ENCODE results near the gene CCNY. TPM values are rescaled to one million over a fixed set of nuclear protein-coding genes. Genes with fewer than 3 reads are reported as not detected.

Gene CCNY
- total and polyA plus RNA-seq, 3 experiments from 2014 or later: 15.1 to 65.2 (median 58.4) TPM

DNA sequence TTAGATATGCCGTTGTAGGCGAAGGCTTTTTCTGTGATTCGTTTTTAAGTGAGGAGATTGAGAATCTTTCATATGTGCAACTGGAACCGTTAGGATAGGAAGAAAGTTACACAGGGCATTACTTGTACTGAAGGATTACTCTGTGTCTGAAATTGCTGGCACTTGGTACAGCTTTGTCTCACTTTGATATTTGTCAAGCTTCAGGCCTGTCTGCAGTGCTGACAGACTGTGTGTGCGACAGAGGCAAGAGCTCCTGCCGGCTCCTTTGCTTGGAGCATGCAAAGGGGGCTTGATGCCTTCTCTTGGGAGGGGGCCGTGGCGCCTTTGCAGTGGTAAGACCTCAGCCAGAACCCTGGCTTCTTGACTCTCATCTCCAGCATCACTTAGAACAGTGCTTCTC, 45.8 kb downstream of the CCNY start:
- no peaks in the 10 kb centered on the region for H3K27me3 ChIP-seq (ENCODE audit: insufficient read depth, low read length, poor library complexity, severe bottlenecking)
- H3K27ac Mint-ChIP-seq: no peak overlapping the region
- H3K36me3 Mint-ChIP-seq: peaks cover 0 to 1% (median under 1%) of the 10 kb centered on the region in 3 donors
- H3K9me3 ChIP-seq (ENCODE audit: low read length): no peaks in the 10 kb centered on the region
- H3K4me3 Mint-ChIP-seq: no peak overlapping the region
- CTCF ChIA-PET: no interaction called here
- H3K4me1 Mint-ChIP-seq: peaks cover 69 to 87% (median 86%) of the 10 kb centered on the region in 3 donors
- DNase-seq: no peak
- H3K4me3 ChIP-seq (ENCODE audit: low read length): no peak overlapping the region
- H3K36me3 ChIP-seq (ENCODE audit: insufficient read depth, low read length): no peaks in the 10 kb centered on the region
- POLR2A ChIA-PET: no interaction called here
- H3K27me3 Mint-ChIP-seq: no peaks in the 10 kb centered on the region
- H3K4me1 ChIP-seq (ENCODE audit: insufficient read depth, low read length): peaks cover 37% of the 10 kb centered on the region
- peak overlapping the region; percentile 32 for H3K27ac ChIP-seq (ENCODE audit: low read depth, low read length)
- H3K9me3 Mint-ChIP-seq: no peaks in the 10 kb centered on the region

DNA sequence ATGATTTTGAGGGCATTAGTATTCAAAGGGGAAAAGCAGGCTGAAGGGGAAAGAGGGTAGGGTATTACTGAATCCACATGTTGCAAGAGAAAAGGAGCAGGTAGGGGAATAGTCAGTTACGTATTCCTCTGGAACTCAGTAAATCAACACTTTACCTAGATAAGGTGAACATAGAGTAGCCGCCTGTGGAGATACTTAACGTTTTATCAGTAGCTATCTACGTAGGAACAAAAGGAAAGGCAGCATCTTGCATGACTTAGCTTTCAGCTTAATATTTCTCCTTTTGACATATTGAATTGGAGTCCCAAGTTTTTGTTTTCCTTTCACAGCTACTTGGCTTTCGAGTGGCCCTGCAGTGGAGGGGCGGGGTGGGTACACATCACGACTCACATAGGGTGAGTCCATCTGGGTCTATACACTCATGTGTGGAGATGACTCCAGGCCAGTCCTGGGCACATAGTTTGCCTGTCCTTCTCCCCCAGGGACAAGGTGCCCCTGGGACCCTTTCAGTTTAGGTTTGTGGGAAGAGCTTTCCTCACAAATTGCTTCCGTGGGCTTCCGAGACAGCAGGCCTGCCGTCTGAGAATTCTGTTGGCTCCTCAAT, 48.1 kb downstream of the CCNY start:
- no peak overlapping the region for H3K27ac ChIP-seq (ENCODE audit: low read depth, low read length)
- no peaks in the 10 kb centered on the region for H3K27me3 Mint-ChIP-seq
- POLR2A ChIA-PET: interaction anchor here (1.0 kb wide), 1 partner anchor 16 kb away, joined by 4 read pairs; no protein-coding TSS in a partner anchor
- H3K4me1 ChIP-seq (ENCODE audit: insufficient read depth, low read length): peaks cover 30% of the 10 kb centered on the region
- H3K36me3 Mint-ChIP-seq: peaks cover 4 to 15% (median 8%) of the 10 kb centered on the region in 3 donors
- CTCF ChIA-PET: no interaction called here
- no peaks in the 10 kb centered on the region for H3K27me3 ChIP-seq (ENCODE audit: insufficient read depth, low read length, poor library complexity, severe bottlenecking)
- H3K4me1 Mint-ChIP-seq: peaks cover 54 to 82% (median 81%) of the 10 kb centered on the region in 3 donors
- H3K4me3 ChIP-seq (ENCODE audit: low read length): no peak overlapping the region
- no peaks in the 10 kb centered on the region for H3K9me3 ChIP-seq (ENCODE audit: low read length)
- H3K27ac Mint-ChIP-seq: no peak overlapping the region
- no peak overlapping the region for H3K4me3 Mint-ChIP-seq
- no peaks in the 10 kb centered on the region for H3K36me3 ChIP-seq (ENCODE audit: insufficient read depth, low read length)
- DNase-seq: no peak
- peaks cover 0 to 9% (median 6%) of the 10 kb centered on the region in 5 donors for H3K9me3 Mint-ChIP-seq

DNA sequence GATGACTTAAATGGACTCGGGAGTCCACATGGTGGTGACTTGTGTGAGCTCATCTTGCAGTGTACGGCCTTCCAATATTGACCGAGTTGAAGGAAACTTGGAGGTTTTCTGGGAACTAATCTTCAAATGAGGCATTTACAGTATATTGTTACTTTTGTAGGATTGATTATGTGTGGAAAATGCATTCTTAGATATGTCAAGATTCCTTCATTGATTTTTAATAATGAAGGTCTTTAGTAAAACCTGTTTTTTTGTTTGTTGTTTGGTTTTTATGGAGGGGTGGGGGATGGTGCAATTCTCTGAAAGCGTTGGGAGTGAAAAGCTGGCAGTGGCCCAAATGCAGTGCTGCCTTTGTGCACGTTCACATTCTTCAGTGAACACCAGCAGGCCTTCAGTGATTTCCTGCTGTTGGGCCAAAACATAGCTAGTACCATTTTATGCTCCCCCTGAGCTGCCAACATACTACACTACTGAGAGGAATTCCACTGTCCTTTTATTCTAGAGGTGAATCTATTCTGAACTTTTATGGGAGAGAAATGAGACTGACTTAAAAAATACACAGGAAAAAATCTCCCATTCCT, 50.4 kb downstream of the CCNY start:
- H3K9me3 ChIP-seq (ENCODE audit: low read length): peaks cover 7% of the 10 kb centered on the region
- Mint-ChIP-seq H3K27ac (no peak overlapping the region), H3K9me3 (peaks cover 6 to 30% (median 23%) of the 10 kb centered on the region in 5 donors), H3K36me3 (peaks cover 14 to 33% (median 16%) of the 10 kb centered on the region in 3 donors), H3K4me3 (no peak overlapping the region), H3K27me3 (no peaks in the 10 kb centered on the region), H3K4me1 (peaks cover 46 to 78% (median 76%) of the 10 kb centered on the region in 3 donors)
- peak overlapping the region; percentile 69 for H3K27ac ChIP-seq (ENCODE audit: low read depth, low read length)
- peaks cover 20% of the 10 kb centered on the region for H3K4me1 ChIP-seq (ENCODE audit: insufficient read depth, low read length)
- no peaks in the 10 kb centered on the region for H3K27me3 ChIP-seq (ENCODE audit: insufficient read depth, low read length, poor library complexity, severe bottlenecking)
- ChIA-PET POLR2A (no interaction called here), CTCF (no interaction called here)
- no peak for DNase-seq
- H3K36me3 ChIP-seq (ENCODE audit: insufficient read depth, low read length): no peaks in the 10 kb centered on the region
- H3K4me3 ChIP-seq (ENCODE audit: low read length): no peak overlapping the region

DNA sequence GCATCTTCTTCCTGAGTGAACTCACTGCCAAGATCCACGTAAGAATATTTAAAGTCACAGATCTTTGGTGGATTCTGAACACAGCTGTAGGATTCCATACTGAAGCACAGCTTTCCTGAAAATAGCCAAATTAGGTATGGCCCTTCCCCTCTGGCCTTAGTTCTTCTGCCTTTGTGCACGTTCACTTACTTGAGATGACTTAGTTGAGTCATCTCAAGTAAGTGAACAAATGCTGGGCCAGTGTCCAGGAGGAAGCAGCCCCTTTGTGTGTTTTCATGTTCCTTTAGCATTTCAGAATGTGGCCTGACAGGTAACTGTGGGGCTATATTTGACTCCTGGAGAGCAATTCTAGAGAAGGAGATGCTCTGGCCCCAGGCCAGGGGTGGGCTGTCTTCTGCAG, 51.5 kb downstream of the CCNY start:
- DNase-seq: no peak
- H3K36me3 ChIP-seq (ENCODE audit: insufficient read depth, low read length): no peaks in the 10 kb centered on the region
- peaks cover 24% of the 10 kb centered on the region for H3K4me1 ChIP-seq (ENCODE audit: insufficient read depth, low read length)
- H3K9me3 Mint-ChIP-seq: peaks cover 6 to 34% (median 25%) of the 10 kb centered on the region in 5 donors
- H3K27me3 ChIP-seq (ENCODE audit: insufficient read depth, low read length, poor library complexity, severe bottlenecking): no peaks in the 10 kb centered on the region
- peak overlapping the region; percentile 69 for H3K27ac ChIP-seq (ENCODE audit: low read depth, low read length)
- no peak overlapping the region for H3K4me3 ChIP-seq (ENCODE audit: low read length)
- H3K4me1 Mint-ChIP-seq: peaks cover 50 to 80% (median 76%) of the 10 kb centered on the region in 3 donors
- H3K4me3 Mint-ChIP-seq: peak overlapping the region in 1 of 7 donors; percentile 25
- peaks cover 14 to 36% (median 16%) of the 10 kb centered on the region in 3 donors for H3K36me3 Mint-ChIP-seq
- POLR2A ChIA-PET: no interaction called here
- no peak overlapping the region for H3K27ac Mint-ChIP-seq
- CTCF ChIA-PET: no interaction called here
- peaks cover 0 to 2% of the 10 kb centered on the region in 2 donors for H3K27me3 Mint-ChIP-seq
- H3K9me3 ChIP-seq (ENCODE audit: low read length): peaks cover 7% of the 10 kb centered on the region

DNA sequence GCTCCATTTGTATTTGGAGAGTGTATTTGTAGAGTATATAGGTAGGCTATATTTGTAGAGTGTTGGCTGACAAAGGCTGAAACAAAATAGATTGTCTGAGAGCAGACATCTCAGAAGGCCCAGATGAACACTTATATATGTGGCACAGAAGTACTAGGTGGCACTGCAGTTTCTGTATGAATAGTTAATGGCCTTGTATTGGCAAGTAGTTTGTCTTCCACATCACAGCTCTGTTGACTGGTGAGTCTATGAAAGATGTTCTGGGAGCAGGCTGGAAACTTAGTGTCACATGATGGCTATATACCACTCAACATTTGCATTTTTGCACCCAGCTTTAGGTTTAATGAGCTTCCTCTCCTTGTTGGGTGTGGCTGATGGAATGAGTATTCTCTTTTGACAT, 51.9 kb downstream of the CCNY start:
- H3K4me1 Mint-ChIP-seq: peaks cover 52 to 82% (median 78%) of the 10 kb centered on the region in 3 donors
- no peaks in the 10 kb centered on the region for H3K27me3 ChIP-seq (ENCODE audit: insufficient read depth, low read length, poor library complexity, severe bottlenecking)
- H3K27me3 Mint-ChIP-seq: peaks cover 0 to 2% of the 10 kb centered on the region in 2 donors
- peaks cover 28% of the 10 kb centered on the region for H3K4me1 ChIP-seq (ENCODE audit: insufficient read depth, low read length)
- ChIA-PET POLR2A (no interaction called here), CTCF (no interaction called here)
- peak overlapping the region; percentile 69 for H3K27ac ChIP-seq (ENCODE audit: low read depth, low read length)
- DNase-seq: no peak
- H3K4me3 Mint-ChIP-seq: no peak overlapping the region
- no peak overlapping the region for H3K4me3 ChIP-seq (ENCODE audit: low read length)
- H3K36me3 Mint-ChIP-seq: peaks cover 14 to 36% (median 16%) of the 10 kb centered on the region in 3 donors
- H3K9me3 Mint-ChIP-seq: peaks cover 6 to 34% (median 25%) of the 10 kb centered on the region in 5 donors
- H3K36me3 ChIP-seq (ENCODE audit: insufficient read depth, low read length): no peaks in the 10 kb centered on the region
- peaks cover 7% of the 10 kb centered on the region for H3K9me3 ChIP-seq (ENCODE audit: low read length)
- no peak overlapping the region for H3K27ac Mint-ChIP-seq

DNA sequence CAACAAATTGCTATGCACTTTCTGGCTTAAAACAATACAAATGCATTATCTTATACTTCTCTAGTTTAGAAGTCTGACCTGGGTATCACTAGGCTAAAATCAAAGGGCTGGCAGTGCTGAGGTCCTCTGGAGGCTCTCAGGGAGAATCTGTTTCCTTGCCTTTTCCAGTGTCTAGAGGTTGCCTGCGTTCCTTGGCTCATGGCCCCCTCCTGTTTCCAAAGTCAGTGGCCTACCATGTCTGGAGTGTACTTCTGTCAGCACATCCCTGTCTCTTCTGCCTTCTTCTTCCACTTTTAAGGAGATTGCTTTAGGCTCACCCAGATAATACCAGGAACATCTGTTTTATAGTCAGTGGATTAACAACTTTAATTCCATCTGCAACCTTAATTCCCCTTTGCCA, 52.4 kb downstream of the CCNY start:
- H3K36me3 ChIP-seq (ENCODE audit: insufficient read depth, low read length): no peaks in the 10 kb centered on the region
- Mint-ChIP-seq H3K9me3 (peaks cover 6 to 34% (median 25%) of the 10 kb centered on the region in 5 donors), H3K27me3 (peaks cover 0 to 2% of the 10 kb centered on the region in 2 donors), H3K36me3 (peaks cover 14 to 36% (median 16%) of the 10 kb centered on the region in 3 donors), H3K4me3 (no peak overlapping the region), H3K27ac (no peak overlapping the region), H3K4me1 (peaks cover 55 to 83% (median 83%) of the 10 kb centered on the region in 3 donors)
- POLR2A ChIA-PET: no interaction called here
- no peak for DNase-seq
- peaks cover 33% of the 10 kb centered on the region for H3K4me1 ChIP-seq (ENCODE audit: insufficient read depth, low read length)
- CTCF ChIA-PET: no interaction called here
- H3K27ac ChIP-seq (ENCODE audit: low read depth, low read length): peak overlapping the region; percentile 69
- H3K9me3 ChIP-seq (ENCODE audit: low read length): peaks cover 7% of the 10 kb centered on the region
- H3K4me3 ChIP-seq (ENCODE audit: low read length): no peak overlapping the region
- H3K27me3 ChIP-seq (ENCODE audit: insufficient read depth, low read length, poor library complexity, severe bottlenecking): no peaks in the 10 kb centered on the region

DNA sequence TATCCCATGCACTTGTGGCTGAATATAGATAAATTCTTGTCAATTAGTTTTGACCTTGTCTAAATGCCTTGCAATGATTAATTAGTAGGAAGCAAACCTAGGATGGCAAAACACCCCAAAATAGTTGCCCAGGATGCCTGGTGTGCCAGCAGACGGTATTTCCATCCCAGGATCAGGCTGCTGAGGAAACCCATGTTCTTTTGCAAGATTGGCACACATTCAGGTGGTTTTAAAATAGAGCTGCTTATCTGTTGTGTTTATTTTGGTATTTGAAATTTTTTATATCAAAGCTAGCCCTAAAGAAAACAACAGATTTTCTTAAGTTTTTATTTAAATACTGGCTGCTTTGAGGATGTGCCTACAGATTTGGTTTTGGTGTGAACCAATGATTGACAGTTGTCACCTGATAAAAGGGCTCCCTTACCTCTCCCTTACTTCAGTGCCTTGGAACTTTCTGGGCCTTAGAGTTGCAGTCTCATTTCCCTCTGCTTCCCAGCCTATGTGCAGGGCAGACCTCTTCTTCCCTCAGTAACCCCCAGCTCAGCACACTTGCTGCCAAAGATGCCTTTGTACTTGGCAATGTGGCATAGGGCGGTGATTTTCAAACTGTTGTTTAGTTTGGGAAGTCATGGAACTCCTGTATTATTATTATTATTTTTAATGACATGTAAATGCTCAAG, 54.0 kb downstream of the CCNY start:
- ChIA-PET POLR2A (no interaction called here), CTCF (interaction anchor here (0.6 kb wide), 1 partner anchor 21 kb away, joined by 3 read pairs; no protein-coding TSS in a partner anchor)
- Mint-ChIP-seq H3K27ac (no peak overlapping the region), H3K4me1 (peaks cover 52 to 84% (median 82%) of the 10 kb centered on the region in 3 donors), H3K36me3 (peaks cover 16 to 36% (median 16%) of the 10 kb centered on the region in 3 donors), H3K4me3 (no peak overlapping the region), H3K9me3 (peaks cover 6 to 34% (median 25%) of the 10 kb centered on the region in 5 donors), H3K27me3 (peaks cover 0 to 2% of the 10 kb centered on the region in 2 donors)
- peaks cover 36% of the 10 kb centered on the region for H3K4me1 ChIP-seq (ENCODE audit: insufficient read depth, low read length)
- H3K27me3 ChIP-seq (ENCODE audit: insufficient read depth, low read length, poor library complexity, severe bottlenecking): no peaks in the 10 kb centered on the region
- H3K27ac ChIP-seq (ENCODE audit: low read depth, low read length): peak overlapping the region; percentile 59
- H3K4me3 ChIP-seq (ENCODE audit: low read length): no peak overlapping the region
- H3K9me3 ChIP-seq (ENCODE audit: low read length): peaks cover 7% of the 10 kb centered on the region
- no peak for DNase-seq
- H3K36me3 ChIP-seq (ENCODE audit: insufficient read depth, low read length): no peaks in the 10 kb centered on the region

DNA sequence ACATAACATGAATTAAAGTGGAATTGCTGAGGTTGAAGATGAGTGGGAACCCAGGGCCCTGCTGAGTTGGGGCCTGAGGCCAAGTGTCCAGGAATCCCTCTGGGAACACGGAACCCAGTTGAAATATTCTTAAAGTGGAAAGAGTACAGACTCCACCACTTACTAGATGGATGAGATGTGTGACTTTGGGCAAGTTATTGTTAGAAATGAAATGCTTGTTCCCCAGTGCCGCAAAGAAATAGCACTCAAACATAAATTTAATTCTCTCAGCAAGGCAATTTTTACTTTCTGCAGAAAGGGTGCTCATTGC, 54.5 kb downstream of the CCNY start:
- CTCF ChIA-PET: interaction anchor here (0.6 kb wide), 1 partner anchor 21 kb away, joined by 3 read pairs; no protein-coding TSS in a partner anchor
- peaks cover 53 to 84% (median 81%) of the 10 kb centered on the region in 3 donors for H3K4me1 Mint-ChIP-seq

More for the DNA sequence above, 54.5 kb downstream of the CCNY start:
- Mint-ChIP-seq H3K4me3 (no peak overlapping the region), H3K27me3 (peaks cover 0 to 2% of the 10 kb centered on the region in 2 donors), H3K27ac (no peak overlapping the region), H3K36me3 (peaks cover 16 to 36% (median 16%) of the 10 kb centered on the region in 3 donors), H3K9me3 (peaks cover 6 to 34% (median 25%) of the 10 kb centered on the region in 5 donors)
- Histone ChIP-seq H3K9me3 (ENCODE audit: low read length) (peaks cover 7% of the 10 kb centered on the region), H3K4me3 (ENCODE audit: low read length) (no peak overlapping the region), H3K27me3 (ENCODE audit: insufficient read depth, low read length, poor library complexity, severe bottlenecking) (no peaks in the 10 kb centered on the region), H3K27ac (ENCODE audit: low read depth, low read length) (peak overlapping the region; percentile 57), H3K4me1 (ENCODE audit: insufficient read depth, low read length) (peaks cover 40% of the 10 kb centered on the region), H3K36me3 (ENCODE audit: insufficient read depth, low read length) (no peaks in the 10 kb centered on the region)
- POLR2A ChIA-PET: no interaction called here
- no peak for DNase-seq

Data from CD8-positive, alpha-beta memory T cell (primary cell).